ENCODE data around the gene AXIN1.
A peak's percentile ranks its signal among the peaks of the same experiment; 100 is the strongest.
"Not testable (repeated sequence)": the region's sequence is repeated elsewhere in the genome, so short reads cannot be mapped to it uniquely, and the experiment has no call there.

The AXIN1 gene

DNA sequence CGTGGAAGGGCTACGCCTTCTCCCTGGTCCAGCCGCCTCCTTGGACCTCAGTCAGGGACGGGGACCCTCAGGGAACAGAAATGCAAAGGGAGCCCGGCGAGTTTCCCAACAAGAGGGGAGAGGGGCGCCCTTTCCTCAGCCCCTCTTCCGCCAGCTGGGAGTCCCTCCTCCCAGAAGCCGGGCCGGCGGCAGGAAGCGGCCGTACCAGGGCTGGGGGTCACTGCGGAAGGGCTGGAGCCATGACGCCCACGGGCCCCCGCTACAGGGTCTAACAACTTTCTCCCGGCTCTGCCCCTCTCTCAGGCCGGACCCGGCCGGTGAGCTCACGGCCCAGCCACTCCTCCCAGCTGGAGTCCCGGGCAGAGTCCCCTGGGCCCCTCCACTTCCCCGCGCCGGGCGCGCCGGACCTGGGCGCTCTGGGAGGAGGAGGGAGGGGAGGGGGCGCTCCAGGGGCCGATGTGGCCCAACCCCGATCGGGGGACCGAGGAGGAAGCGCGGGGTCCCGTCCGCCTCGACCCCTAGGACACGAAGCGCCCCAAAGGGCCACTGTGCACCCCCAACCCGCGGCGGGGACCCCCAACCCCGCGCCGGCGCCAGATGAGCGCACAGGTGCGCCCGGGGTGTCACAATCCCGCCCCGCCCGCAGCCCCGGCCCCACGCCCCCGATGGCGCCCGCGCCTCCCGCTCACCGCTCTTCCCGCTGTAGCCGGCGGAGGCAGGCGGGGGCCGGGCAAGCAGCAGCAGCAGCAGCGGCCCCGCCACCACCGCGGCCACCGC, 28.7 kb upstream of the AXIN1 start:
- peak; percentile 41 for DNase-seq (ENCODE audit: low spot score)

DNA sequence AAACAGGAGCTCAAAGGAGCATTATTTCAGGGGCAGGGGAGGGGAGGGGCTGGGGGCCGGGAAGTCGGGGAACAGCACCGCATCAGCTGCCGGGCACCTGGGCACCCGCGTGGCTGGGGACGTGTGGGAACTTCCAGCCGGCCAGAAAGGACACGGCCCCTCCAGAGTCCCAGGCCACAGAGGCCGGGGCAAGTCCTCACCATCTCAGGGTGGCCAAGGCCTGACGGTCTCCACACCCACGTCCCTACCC, 28.2 kb upstream of the AXIN1 start:
- DNase-seq (ENCODE audit: low spot score): no peak

DNA sequence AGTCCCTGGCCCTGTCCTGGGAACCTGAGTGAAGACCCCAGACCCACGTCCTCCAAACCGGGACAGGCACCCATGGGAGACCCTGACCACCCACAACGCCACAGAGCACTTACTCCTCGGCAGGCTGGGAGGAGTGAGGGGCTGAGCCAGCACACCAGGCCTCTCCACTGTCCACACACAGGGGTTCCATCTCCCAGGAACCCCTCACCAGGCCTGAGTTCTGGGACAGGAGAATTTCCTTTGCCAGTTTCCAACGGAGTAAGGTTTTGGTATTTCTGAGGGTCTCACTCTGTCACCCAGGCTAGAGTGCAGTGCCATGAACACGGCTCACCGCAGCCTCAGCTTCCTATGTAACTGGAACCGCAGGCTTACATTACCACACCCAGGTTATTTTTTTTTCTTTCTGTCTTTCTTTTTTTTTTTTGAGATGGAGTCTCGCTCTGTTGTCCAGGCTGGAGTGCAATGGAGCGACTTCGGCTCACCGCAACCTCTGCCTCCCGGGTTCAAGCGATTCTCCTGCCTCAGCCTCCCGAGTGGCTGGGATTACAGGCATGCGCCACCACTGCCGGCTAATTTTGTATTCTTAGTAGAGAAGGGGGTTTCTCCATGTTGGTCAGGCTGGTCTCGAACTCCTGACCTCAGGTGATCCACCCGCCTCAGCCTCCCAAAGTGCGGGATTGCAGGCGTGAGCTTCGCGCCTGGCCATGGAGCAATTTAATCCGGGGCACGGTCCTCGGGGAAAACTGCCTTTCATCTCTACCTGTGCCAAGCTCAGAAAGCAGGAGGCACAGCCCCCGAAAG, 27.6 kb upstream of the AXIN1 start:
- no peak for DNase-seq (ENCODE audit: low spot score)

GRCh38 chr16:379183-379960, 26.8 kb upstream of the AXIN1 start:
- no peak for DNase-seq (ENCODE audit: low spot score)

DNA sequence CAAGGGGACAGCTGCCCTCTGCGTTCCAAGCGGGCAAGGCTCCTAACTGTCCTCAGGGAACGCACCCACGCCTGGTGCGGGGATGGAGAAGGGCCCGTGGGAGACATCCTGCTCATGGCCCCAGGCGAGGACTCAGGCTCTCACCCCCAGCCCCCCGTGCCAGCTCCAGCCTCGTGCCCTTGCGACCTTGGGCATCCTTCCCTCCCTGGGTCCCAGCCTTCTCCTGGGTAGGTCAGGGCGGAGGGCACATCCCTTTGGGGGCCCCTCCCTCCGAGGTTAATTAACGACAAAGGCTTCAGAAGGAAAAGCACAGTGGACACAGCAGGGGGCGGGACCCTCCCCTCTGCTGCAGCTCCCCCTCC, 26.3 kb upstream of the AXIN1 start:
- no peak for DNase-seq (ENCODE audit: low spot score)

GRCh38 chr16:378113-378820, 25.7 kb upstream of the AXIN1 start:
- not testable (repeated sequence) for DNase-seq (ENCODE audit: low spot score)

DNA sequence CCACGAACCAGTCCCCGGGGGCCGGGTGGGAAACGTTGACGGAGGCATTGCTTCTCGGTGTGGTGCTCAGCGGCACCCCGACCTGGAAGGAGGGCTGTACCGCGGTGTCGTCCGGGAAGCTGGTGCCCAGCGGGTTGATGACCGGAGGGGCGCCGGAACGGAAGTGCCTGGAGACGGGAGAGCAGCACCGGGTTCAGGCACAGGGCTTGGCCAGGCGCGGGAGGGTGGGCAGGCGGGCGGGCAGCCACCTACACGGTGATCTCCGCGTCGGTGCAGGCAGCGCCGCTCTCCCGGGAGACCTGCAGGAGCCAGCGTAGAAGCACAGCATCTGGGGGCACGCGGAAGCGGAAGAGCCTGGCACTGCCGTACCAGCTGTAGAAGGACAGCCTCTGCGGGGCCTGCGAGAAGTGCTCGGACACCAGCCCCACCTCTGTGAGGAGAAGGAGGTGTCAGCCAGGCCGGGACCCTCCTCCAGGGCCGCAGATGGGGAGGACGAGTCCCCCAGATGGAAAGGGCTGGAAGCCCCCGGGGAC, 25.0 kb upstream of the AXIN1 start:
- no peak for DNase-seq (ENCODE audit: low spot score)

DNA sequence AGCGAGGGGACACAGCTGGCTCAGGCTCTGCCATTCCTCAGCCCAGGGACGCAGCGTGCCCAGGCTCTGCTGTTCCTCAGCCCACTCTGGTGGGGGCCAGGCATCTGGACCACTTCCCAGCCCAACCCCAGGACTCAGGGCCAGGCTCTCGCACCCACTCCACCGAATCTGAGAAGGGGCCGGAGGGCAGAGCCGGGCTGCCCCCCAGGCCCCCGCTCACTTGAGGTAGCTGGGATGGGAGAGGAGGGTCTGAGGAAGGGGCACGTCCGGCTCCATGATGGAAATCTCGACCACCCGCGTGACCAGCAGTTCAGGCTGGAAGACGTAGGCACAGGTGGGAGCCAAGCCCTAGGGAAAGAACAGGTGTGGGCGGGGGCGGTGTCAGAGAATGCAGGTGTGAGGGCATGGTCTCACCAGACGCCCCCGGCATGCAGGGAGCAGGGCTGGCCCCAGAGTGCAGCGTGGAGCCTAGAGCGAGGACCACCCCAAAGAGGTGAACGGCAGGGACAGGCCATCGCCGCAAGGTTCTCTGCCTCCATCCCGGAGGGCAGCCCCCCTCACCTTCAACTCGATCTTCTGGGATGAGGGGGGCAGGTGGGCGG, 24.4 kb upstream of the AXIN1 start:
- no peak for DNase-seq (ENCODE audit: low spot score)

GRCh38 chr16:375927-376816, 23.6 kb upstream of the AXIN1 start:
- DNase-seq (ENCODE audit: low spot score): no peak

DNA sequence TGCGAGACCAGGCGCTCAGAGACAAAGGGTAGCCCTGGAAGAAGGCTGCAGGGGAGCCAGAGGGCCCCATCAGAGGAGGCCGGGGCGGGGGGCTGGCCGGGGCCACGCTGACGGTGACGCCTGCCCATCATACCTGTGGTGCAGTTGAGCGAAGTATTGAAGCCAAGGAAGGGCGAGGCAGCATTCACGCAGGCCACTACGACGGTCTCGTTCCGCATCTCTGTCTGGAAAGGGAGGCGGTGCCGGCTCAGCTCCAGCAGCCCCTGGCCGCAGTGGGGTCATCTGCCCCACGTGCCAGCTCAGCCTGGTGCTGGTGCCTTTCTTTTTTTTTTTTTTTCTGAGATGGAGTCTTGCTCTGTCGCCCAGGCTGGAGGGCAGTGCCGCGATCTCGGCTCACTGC, 22.7 kb upstream of the AXIN1 start:
- no peak for DNase-seq (ENCODE audit: low spot score)

GRCh38 chr16:374616-374926, 22.0 kb upstream of the AXIN1 start:
- no peak for DNase-seq (ENCODE audit: low spot score)

GRCh38 chr16:373848-374615, 21.5 kb upstream of the AXIN1 start:
- DNase-seq (ENCODE audit: low spot score): no peak

DNA sequence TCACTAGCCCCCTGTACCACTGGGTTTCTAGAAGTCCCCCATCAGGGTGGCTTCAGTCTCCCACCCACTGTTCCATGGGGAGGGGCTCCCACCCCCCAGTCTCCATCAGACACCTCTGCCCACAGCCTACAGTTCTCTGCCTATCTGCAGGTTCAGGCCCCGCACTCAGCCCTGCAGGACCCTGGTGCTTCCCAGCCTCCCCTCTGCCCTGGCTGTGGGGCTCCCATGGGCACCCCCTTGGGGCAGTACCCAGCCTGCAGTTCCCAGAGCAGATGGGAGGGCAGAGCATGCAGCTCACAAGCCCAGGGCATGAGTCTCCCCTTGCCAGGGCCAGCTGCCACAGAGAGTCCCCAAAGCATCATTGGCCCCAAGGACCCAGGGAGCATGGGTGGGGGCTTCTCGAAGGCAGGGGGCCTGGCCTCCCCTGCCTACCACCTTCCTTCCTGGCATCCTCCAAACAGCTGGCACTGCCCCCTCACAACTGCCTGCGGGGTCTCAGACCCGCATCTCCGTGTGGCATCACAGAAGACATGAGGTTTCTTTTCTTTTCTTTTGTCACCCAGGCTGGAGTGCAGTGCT, 20.6 kb upstream of the AXIN1 start:
- DNase-seq (ENCODE audit: low spot score): no peak

GRCh38 chr16:372302-372983, 19.9 kb upstream of the AXIN1 start:
- no peak for DNase-seq (ENCODE audit: low spot score)

- DNase-seq (ENCODE audit: low spot score): no peak
Measured at GRCh38 chr16:371515-372301, 19.2 kb upstream of the AXIN1 start.

DNA sequence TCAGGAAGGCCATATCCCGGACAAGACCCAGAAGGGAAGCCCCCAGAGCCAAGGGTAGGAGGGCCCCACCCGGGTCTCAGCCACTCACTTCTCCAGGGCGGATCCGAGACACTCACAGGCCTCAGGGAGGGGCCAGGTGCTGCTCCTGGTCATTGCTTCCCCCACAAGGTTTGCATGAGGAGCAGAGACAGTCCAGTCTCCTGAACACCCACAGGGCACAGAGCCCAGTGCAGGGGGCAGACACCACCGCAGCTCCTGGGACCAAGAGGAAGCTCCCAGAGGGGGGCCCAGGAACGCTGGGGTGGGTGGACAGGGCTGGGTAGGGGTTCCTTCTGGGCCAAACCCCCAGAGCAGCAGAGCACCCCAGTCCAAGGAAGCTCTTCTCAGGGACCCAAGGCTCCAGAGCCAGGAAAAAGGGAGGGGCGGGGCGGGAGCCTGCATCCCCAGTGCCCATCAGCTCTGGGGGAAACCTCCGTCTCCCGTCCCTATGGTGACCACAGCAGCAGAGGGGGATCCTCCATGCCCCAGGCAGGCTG, 18.5 kb upstream of the AXIN1 start:
- no peak for DNase-seq (ENCODE audit: low spot score)

GRCh38 chr16:370443-370842, 17.9 kb upstream of the AXIN1 start, which contains the start of gene MRPL28:
TSS of gene MRPL28 (minus strand) at chr16:370538. CDS start at chr16:370218, 320 bp downstream.
- peak; percentile 93 for DNase-seq (ENCODE audit: low spot score)

DNA sequence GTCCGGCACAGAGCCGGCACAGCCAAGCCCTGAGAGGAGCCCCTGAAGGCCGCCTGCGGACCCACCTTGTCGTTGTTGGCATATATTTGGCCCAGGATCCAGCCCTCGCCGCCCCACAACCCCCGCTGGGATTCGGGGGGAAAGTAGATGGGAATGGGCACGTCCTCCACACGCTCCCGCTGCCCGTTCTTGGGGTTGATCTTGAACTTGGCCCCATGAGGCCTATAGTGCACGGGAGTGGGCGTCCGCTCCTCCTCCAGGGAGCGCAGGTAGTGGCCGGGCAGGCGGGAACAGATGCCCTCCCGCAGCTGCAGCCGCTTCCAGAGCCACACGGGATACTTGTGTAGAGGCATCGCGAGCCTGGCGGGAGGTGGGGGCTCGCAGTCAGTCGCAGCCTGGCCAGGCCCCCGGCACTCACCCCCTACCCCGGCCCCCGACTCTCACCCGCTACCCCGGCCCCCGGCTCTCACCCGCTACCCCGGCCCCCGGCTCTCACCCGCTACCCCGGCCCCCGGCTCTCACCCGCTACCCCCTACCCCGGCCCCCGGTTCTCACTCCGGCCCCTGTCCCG, 17.4 kb upstream of the AXIN1 start:
- no peak for DNase-seq (ENCODE audit: low spot score)

Measured in RKO (cell line).